Trophoblast cell (in vitro differentiated cells and primary cell): ENCODE data around the gene NAE1.

Source experiments
- DNase-seq, 2 donors: peaks; one replicate each; pipeline ENCODE4 v3.0.0-alpha.2; 2016
- H2AFZ ChIP-seq: 2 replicates; pipeline ENCODE4 v1.6.1; 2013; ENCODE audit warnings: low read length, moderate library complexity, mild to moderate bottlenecking; ENCODE audit not compliant: insufficient read depth, poor library complexity
- H2AK5ac ChIP-seq: 2 replicates; pipeline ENCODE4 v1.6.1; 2013; ENCODE audit warnings: mild to moderate bottlenecking, low read length
- H2BK120ac ChIP-seq: 2 replicates; pipeline ENCODE4 v1.6.1; 2013; ENCODE audit warnings: low read length, mild to moderate bottlenecking, moderate library complexity; ENCODE audit not compliant: insufficient read depth, poor library complexity
- H2BK12ac ChIP-seq: 2 replicates; pipeline ENCODE4 v1.6.1; 2013; ENCODE audit warnings: mild to moderate bottlenecking, low read length, moderate library complexity
- H2BK5ac ChIP-seq: 2 replicates; pipeline ENCODE4 v1.6.1; 2013; ENCODE audit warnings: low read length, low read depth, moderate library complexity, mild to moderate bottlenecking; ENCODE audit not compliant: poor library complexity
- H3K14ac ChIP-seq: 2 replicates; pipeline ENCODE4 v1.6.1; 2013; ENCODE audit warnings: mild to moderate bottlenecking, low read length
- H3K18ac ChIP-seq: 2 replicates; pipeline ENCODE4 v1.6.1; 2013; ENCODE audit warnings: mild to moderate bottlenecking, low read length
- H3K23ac ChIP-seq: 2 replicates; pipeline ENCODE4 v1.6.1; 2013; ENCODE audit warnings: low read length
- H3K27ac ChIP-seq: 2 replicates; pipeline ENCODE4 v1.5.1; 2013; ENCODE audit warnings: low read depth, mild to moderate bottlenecking, inconsistent platforms, low read length, moderate library complexity
- H3K27me3 ChIP-seq: 2 replicates; pipeline ENCODE4 v1.6.1; 2013; ENCODE audit warnings: inconsistent platforms, mild to moderate bottlenecking, low read length, moderate library complexity; ENCODE audit not compliant: insufficient read depth
- H3K36me3 ChIP-seq, 2 experiments: 1 replicate in 1 of 2; 2 replicates in 1 of 2; pipeline ENCODE4 v1.6.1; 2013; ENCODE audit warnings: low read length in 2 of 2, mild to moderate bottlenecking in 2 of 2, moderate library complexity in 1 of 2; ENCODE audit not compliant: insufficient read depth in 2 of 2, control insufficient read depth in 1 of 2
- H3K4ac ChIP-seq: 2 replicates; pipeline ENCODE4 v1.6.1; 2013; ENCODE audit warnings: low read depth, mild to moderate bottlenecking, low read length, moderate library complexity
- H3K4me1 ChIP-seq, 2 experiments: 1 replicate in 1 of 2; 2 replicates in 1 of 2; pipeline ENCODE4 v1.6.1; 2013; ENCODE audit warnings: low read length in 2 of 2, mild to moderate bottlenecking in 2 of 2, moderate library complexity in 1 of 2; ENCODE audit not compliant: insufficient read depth in 2 of 2, control insufficient read depth in 1 of 2
- H3K4me2 ChIP-seq: 2 replicates; pipeline ENCODE4 v1.6.1; 2013; ENCODE audit warnings: inconsistent platforms, mild to moderate bottlenecking, low read length, moderate library complexity
- H3K4me3 ChIP-seq: 2 replicates; pipeline ENCODE4 v1.5.1; 2013; ENCODE audit warnings: mild to moderate bottlenecking, low read depth, low read length, inconsistent platforms
- H3K79me1 ChIP-seq: one replicate; pipeline ENCODE4 v1.6.1; 2013; ENCODE audit warnings: low read length
- H3K79me2 ChIP-seq: 2 replicates; pipeline ENCODE4 v1.6.1; 2013; ENCODE audit warnings: low read length, mild to moderate bottlenecking; ENCODE audit not compliant: control insufficient read depth, insufficient read depth, poor library complexity
- H3K9ac ChIP-seq: 2 replicates; pipeline ENCODE4 v1.6.1; 2013; ENCODE audit warnings: mild to moderate bottlenecking, low read length
- H3K9me3 ChIP-seq: 2 replicates; pipeline ENCODE4 v1.6.1; 2013; ENCODE audit warnings: low read depth, mild to moderate bottlenecking, control low read depth, inconsistent platforms, low read length; ENCODE audit not compliant: insufficient read depth
- H4K12ac ChIP-seq: 2 replicates; pipeline ENCODE4 v1.6.1; 2013; ENCODE audit warnings: low read depth, mild to moderate bottlenecking, low read length, moderate library complexity
- H4K8ac ChIP-seq: 2 replicates; pipeline ENCODE4 v1.6.1; 2013; ENCODE audit warnings: low read depth, mild to moderate bottlenecking, low read length, moderate library complexity
- H4K91ac ChIP-seq: one replicate; pipeline ENCODE4 v1.6.1; 2013; ENCODE audit warnings: low read depth, mild to moderate bottlenecking, low read length, moderate library complexity
- WGBS: extraction: QIAGEN DNeasy Blood & Tissue Kit; methylation state at CpG from one replicate; pipeline ENCODE4 v1.1.7; 2013; ENCODE audit warnings: missing lambda C conversion rate; ENCODE audit not compliant: insufficient read length, insufficient coverage; ENCODE audit errors: extremely low coverage; 5-methylcytosine and 5-hydroxymethylcytosine counted together

The NAE1 gene

GRCh38 chr16:66849021-66849420 is 18.2 kb upstream of the NAE1 start:
- no CpG with 5 or more reads among the region's 2 CpGs for WGBS
- no peak overlapping the region for H3K4me2 ChIP-seq
- H3K18ac ChIP-seq, result no peak overlapping the region

GRCh38 chr16:66848172-66848571 is 17.4 kb upstream of the NAE1 start:
- no peak overlapping the region for H3K14ac ChIP-seq
- no peaks in the 10 kb centered on the region for H3K79me1 ChIP-seq
- H3K79me2 ChIP-seq, result no peaks in the 10 kb centered on the region
- H3K4me2 ChIP-seq, result no peak overlapping the region
- H3K18ac ChIP-seq, result no peak overlapping the region
- no peak for DNase-seq
- H3K4me3 ChIP-seq, result no peak overlapping the region
- H4K12ac ChIP-seq, result no peak overlapping the region
- H3K36me3 ChIP-seq, result no peaks in the 10 kb centered on the region
- peaks cover 7% of the 10 kb centered on the region for H3K9me3 ChIP-seq
- no peak overlapping the region for H4K8ac ChIP-seq
- H2BK5ac ChIP-seq, result no peak overlapping the region
- no peak overlapping the region for H3K4ac ChIP-seq
- H2BK120ac ChIP-seq, result no peak overlapping the region
- no peak overlapping the region for H2AK5ac ChIP-seq
- peaks cover 6 to 7% of the 10 kb centered on the region in 2 experiments for H3K4me1 ChIP-seq
- H4K91ac ChIP-seq, result no peak overlapping the region
- no peak overlapping the region for H3K27ac ChIP-seq
- WGBS, result no CpG with 5 or more reads among the region's 2 CpGs
- H3K9ac ChIP-seq, result no peak overlapping the region
- H3K27me3 ChIP-seq, result peaks cover 31% of the 10 kb centered on the region
- no peak overlapping the region for H2AFZ ChIP-seq
- no peak overlapping the region for H2BK12ac ChIP-seq
- H3K23ac ChIP-seq, result no peak overlapping the region

More at GRCh38 chr16:66849021-66849420, 18.2 kb upstream of the NAE1 start:
- Histone ChIP-seq H2AK5ac (no peak overlapping the region), H4K91ac (no peak overlapping the region), H3K4me1 (peaks cover 6 to 7% of the 10 kb centered on the region in 2 experiments), H3K14ac (no peak overlapping the region), H3K23ac (no peak overlapping the region), H2BK5ac (no peak overlapping the region), H3K79me1 (no peaks in the 10 kb centered on the region), H2BK120ac (no peak overlapping the region), H4K12ac (no peak overlapping the region), H3K36me3 (no peaks in the 10 kb centered on the region), H4K8ac (no peak overlapping the region), H3K4me3 (no peak overlapping the region), H3K79me2 (no peaks in the 10 kb centered on the region), H3K27me3 (peaks cover 23% of the 10 kb centered on the region), H3K27ac (no peak overlapping the region), H3K9me3 (peaks cover 7% of the 10 kb centered on the region), H2BK12ac (no peak overlapping the region), H3K4ac (no peak overlapping the region), H2AFZ (no peak overlapping the region), H3K9ac (no peak overlapping the region)
- no peak for DNase-seq

GRCh38 chr16:66847533-66848067 is 16.8 kb upstream of the NAE1 start:
- Histone ChIP-seq H4K8ac (no peak overlapping the region), H2BK120ac (no peak overlapping the region), H3K27me3 (peaks cover 37% of the 10 kb centered on the region), H3K79me2 (no peaks in the 10 kb centered on the region), H3K4me1 (peaks cover 6 to 7% of the 10 kb centered on the region in 2 experiments), H3K4me2 (no peak overlapping the region), H3K79me1 (no peaks in the 10 kb centered on the region), H3K18ac (no peak overlapping the region), H2AFZ (no peak overlapping the region), H3K36me3 (no peaks in the 10 kb centered on the region), H3K4ac (no peak overlapping the region), H4K12ac (no peak overlapping the region), H4K91ac (no peak overlapping the region), H3K14ac (no peak overlapping the region), H2BK12ac (no peak overlapping the region), H3K23ac (no peak overlapping the region), H3K9ac (no peak overlapping the region), H3K27ac (no peak overlapping the region), H2AK5ac (no peak overlapping the region), H3K9me3 (peaks cover 7% of the 10 kb centered on the region), H2BK5ac (no peak overlapping the region), H3K4me3 (no peak overlapping the region)
- DNase-seq, result no peak
- no CpG with 5 or more reads among the region's 6 CpGs for WGBS

- Histone ChIP-seq H4K12ac (no peak overlapping the region), H2AK5ac (no peak overlapping the region), H3K23ac (no peak overlapping the region), H2BK5ac (no peak overlapping the region), H3K79me2 (no peaks in the 10 kb centered on the region), H3K79me1 (no peaks in the 10 kb centered on the region), H3K4me1 (peaks cover 6 to 7% of the 10 kb centered on the region in 2 experiments), H3K36me3 (no peaks in the 10 kb centered on the region), H3K27me3 (peaks cover 40% of the 10 kb centered on the region), H2BK12ac (no peak overlapping the region), H3K9me3 (peaks cover 7% of the 10 kb centered on the region), H2BK120ac (no peak overlapping the region), H3K4ac (no peak overlapping the region), H3K14ac (no peak overlapping the region), H3K4me2 (no peak overlapping the region), H2AFZ (no peak overlapping the region), H4K8ac (no peak overlapping the region), H3K4me3 (no peak overlapping the region), H3K9ac (no peak overlapping the region), H3K18ac (no peak overlapping the region), H3K27ac (no peak overlapping the region), H4K91ac (no peak overlapping the region)
- no peak for DNase-seq
- no CpG with 5 or more reads among the region's 6 CpGs for WGBS
Observed at GRCh38 chr16:66846831-66847230, 16.1 kb upstream of the NAE1 start.
